DOHH2 (cell line): ENCODE results near the gene SUPT20H.

Experiments
- H3F3A ChIP-seq: fragments of 200-600 bp; sonication (generic), shearing (Covaris generic); 2 replicates; pipeline ENCODE4 v1.6.0; 2016; ENCODE audit warnings: antibody characterized with exemption, mild to moderate bottlenecking; ENCODE audit not compliant: control insufficient read depth, insufficient read depth
- H3K27ac ChIP-seq: fragments of 200-600 bp; sonication (generic); 2 replicates; pipeline ENCODE4 v1.5.1; 2014; ENCODE audit warnings: low read depth, mild to moderate bottlenecking, low read length, moderate library complexity
- H3K27me3 ChIP-seq: fragments of 200-600 bp; sonication (generic); 2 replicates; pipeline ENCODE4 v1.6.1; 2014; ENCODE audit warnings: mild to moderate bottlenecking, low read length, mixed read lengths; ENCODE audit not compliant: control insufficient read depth
- H3K36me3 ChIP-seq: fragments of 200-600 bp; sonication (generic); 2 replicates; pipeline ENCODE4 v1.6.1; 2014; ENCODE audit warnings: mild to moderate bottlenecking, low read length, moderate library complexity, mixed read lengths; ENCODE audit not compliant: control insufficient read depth
- H3K4me1 ChIP-seq: fragments of 200-600 bp; sonication (generic); 2 replicates; pipeline ENCODE4 v1.6.1; 2014; ENCODE audit warnings: mild to moderate bottlenecking, low read length, mixed read lengths; ENCODE audit not compliant: control insufficient read depth
- H3K4me2 ChIP-seq: fragments of 200-600 bp; sonication (generic); 2 replicates; pipeline ENCODE4 v1.6.0; 2014; ENCODE audit warnings: mild to moderate bottlenecking, low read length, moderate library complexity
- H3K4me3 ChIP-seq: fragments of 200-600 bp; sonication (generic); 2 replicates; pipeline ENCODE4 v1.5.1; 2014; ENCODE audit warnings: mild to moderate bottlenecking, low read length, mixed read lengths
- H3K79me2 ChIP-seq: fragments of 200-600 bp; sonication (generic); 2 replicates; pipeline ENCODE4 v1.6.1; 2014; ENCODE audit warnings: mild to moderate bottlenecking, low read length, mixed read lengths; ENCODE audit not compliant: control insufficient read depth
- H3K9me2 ChIP-seq: fragments of 200-600 bp; sonication (generic); replicated peaks from 2 replicates; pipeline ENCODE4 v1.6.1; 2014; ENCODE audit warnings: mild to moderate bottlenecking, low read length, mixed read lengths; ENCODE audit not compliant: control insufficient read depth
- H3K9me3 ChIP-seq: fragments of 200-600 bp; sonication (generic); 2 replicates; pipeline ENCODE4 v1.6.1; 2014; ENCODE audit warnings: antibody characterized with exemption, low read length, mixed read lengths; ENCODE audit not compliant: control insufficient read depth, insufficient read depth
- H4K20me1 ChIP-seq: fragments of 200-600 bp; sonication (generic); 2 replicates; pipeline ENCODE4 v1.6.0; 2014; ENCODE audit warnings: low read depth, mild to moderate bottlenecking, antibody characterized with exemption, low read length, moderate library complexity; ENCODE audit not compliant: control insufficient read depth, insufficient read depth
- EZH2phosphoT487 ChIP-seq: fragments of 200-600 bp; sonication (generic); IDR thresholded peaks from 2 replicates; pipeline ENCODE4 v1.6.1; 2017; ENCODE audit warnings: borderline replicate concordance, mild to moderate bottlenecking, antibody characterized with exemption, low read length, moderate library complexity, mixed read lengths
- TF ChIP-seq, protein P1 (sequence below): fragments of 200-600 bp; sonication (generic); IDR thresholded peaks from one replicate; pipeline ENCODE4 v1.5.1; 2014; ENCODE audit warnings: antibody characterized with exemption, mild to moderate bottlenecking, low read depth, low read length; ENCODE audit not compliant: poor library complexity, severe bottlenecking

SUPT20H gene

DNA sequence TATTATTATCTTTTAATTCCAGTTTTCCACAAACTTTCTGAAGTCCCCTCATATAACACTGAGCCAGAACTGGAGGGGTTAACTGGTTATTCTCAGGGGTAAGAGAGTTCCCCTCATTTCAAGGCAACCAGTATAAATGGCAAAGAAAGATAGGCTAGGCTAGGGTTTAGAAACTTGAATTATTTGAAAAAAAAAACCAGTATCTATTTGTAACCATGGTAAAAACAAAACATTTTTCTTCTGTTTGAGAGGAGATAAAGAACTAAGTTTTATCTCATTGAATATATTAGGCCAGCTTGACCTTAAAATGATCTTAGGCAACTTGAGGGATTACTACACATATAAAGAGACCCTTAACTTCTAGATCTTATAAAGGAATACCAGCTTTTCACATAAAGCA lies 19.6 kb downstream of the SUPT20H start:
- Histone ChIP-seq H3K27ac (no peak overlapping the region), H3K4me2 (no peak overlapping the region), H3K4me3 (no peak overlapping the region), H3K9me2 (no peaks in the 10 kb centered on the region), H3K4me1 (peaks cover 1% of the 10 kb centered on the region; the same call in 1 of the 2 replicates), H3F3A (no peaks in the 10 kb centered on the region), H3K27me3 (no peaks in the 10 kb centered on the region), H3K36me3 (peaks cover 89% of the 10 kb centered on the region), H3K9me3 (no peaks in the 10 kb centered on the region), H3K79me2 (no peaks in the 10 kb centered on the region), H4K20me1 (no peaks in the 10 kb centered on the region)
- TF ChIP-seq, protein P1, sequence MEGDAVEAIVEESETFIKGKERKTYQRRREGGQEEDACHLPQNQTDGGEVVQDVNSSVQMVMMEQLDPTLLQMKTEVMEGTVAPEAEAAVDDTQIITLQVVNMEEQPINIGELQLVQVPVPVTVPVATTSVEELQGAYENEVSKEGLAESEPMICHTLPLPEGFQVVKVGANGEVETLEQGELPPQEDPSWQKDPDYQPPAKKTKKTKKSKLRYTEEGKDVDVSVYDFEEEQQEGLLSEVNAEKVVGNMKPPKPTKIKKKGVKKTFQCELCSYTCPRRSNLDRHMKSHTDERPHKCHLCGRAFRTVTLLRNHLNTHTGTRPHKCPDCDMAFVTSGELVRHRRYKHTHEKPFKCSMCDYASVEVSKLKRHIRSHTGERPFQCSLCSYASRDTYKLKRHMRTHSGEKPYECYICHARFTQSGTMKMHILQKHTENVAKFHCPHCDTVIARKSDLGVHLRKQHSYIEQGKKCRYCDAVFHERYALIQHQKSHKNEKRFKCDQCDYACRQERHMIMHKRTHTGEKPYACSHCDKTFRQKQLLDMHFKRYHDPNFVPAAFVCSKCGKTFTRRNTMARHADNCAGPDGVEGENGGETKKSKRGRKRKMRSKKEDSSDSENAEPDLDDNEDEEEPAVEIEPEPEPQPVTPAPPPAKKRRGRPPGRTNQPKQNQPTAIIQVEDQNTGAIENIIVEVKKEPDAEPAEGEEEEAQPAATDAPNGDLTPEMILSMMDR = no peak
- TF ChIP-seq EZH2phosphoT487 = no peak

DNA sequence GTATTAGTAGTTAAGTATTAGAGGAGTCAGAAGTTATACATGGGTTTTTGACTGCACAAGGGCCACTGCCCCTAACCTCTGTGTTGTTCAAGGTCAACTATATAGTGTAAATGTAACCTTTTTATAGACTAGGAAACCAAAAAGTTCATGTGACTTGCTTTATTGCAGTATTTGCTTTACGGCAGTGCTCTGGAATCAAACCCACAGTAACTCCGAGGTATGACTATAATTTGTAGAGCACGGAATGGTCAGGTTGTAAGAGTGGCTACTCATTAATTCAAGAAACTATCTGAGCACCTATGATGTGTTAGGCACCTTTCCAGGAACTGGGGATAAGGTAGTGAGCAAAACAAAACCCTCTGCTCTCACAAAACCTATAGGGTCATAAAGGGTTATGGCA lies 22.2 kb downstream of the SUPT20H start:
- no peak overlapping the region for H3K27ac ChIP-seq
- no peaks in the 10 kb centered on the region for H3K79me2 ChIP-seq
- no peak overlapping the region for H3K4me2 ChIP-seq
- no peaks in the 10 kb centered on the region for H3K9me3 ChIP-seq
- H3K4me3 ChIP-seq = no peak overlapping the region
- no peaks in the 10 kb centered on the region for H4K20me1 ChIP-seq
- TF ChIP-seq EZH2phosphoT487 = no peak
- TF ChIP-seq, protein P1 = no peak
- no peaks in the 10 kb centered on the region for H3K9me2 ChIP-seq
- H3K27me3 ChIP-seq = no peaks in the 10 kb centered on the region
- H3K4me1 ChIP-seq = no peaks in the 10 kb centered on the region
- peaks cover 91% of the 10 kb centered on the region for H3K36me3 ChIP-seq
- H3F3A ChIP-seq = no peaks in the 10 kb centered on the region

DNA sequence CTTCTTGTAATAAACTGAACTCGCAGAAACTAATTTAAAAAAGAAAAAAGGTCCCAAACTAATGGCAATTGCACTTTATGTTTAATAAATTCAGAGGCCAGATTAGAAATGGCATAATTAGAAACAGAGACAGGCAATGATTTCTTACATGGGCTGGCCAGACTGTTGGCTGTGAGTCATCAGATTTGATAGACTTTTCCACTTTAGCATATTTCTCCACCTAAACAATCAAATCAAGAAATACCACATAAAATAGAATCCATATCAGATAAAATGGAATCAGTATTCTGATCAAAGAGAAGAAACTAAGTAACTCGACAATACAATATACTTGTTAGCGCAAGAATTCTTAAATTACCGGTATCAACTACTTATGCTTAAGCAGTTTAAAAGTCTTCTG lies 29.9 kb downstream of the SUPT20H start:
- H3K27me3 ChIP-seq = no peaks in the 10 kb centered on the region
- no peak for TF ChIP-seq EZH2phosphoT487
- TF ChIP-seq, protein P1 = no peak
- no peak overlapping the region for H3K27ac ChIP-seq
- peaks cover 78% of the 10 kb centered on the region for H3K36me3 ChIP-seq
- no peak overlapping the region for H3K4me3 ChIP-seq
- H3K4me1 ChIP-seq = no peaks in the 10 kb centered on the region
- no peaks in the 10 kb centered on the region for H3K9me3 ChIP-seq
- no peaks in the 10 kb centered on the region for H3K9me2 ChIP-seq
- no peak overlapping the region for H3K4me2 ChIP-seq
- no peaks in the 10 kb centered on the region for H3K79me2 ChIP-seq
- H4K20me1 ChIP-seq = no peaks in the 10 kb centered on the region
- no peaks in the 10 kb centered on the region for H3F3A ChIP-seq

DNA sequence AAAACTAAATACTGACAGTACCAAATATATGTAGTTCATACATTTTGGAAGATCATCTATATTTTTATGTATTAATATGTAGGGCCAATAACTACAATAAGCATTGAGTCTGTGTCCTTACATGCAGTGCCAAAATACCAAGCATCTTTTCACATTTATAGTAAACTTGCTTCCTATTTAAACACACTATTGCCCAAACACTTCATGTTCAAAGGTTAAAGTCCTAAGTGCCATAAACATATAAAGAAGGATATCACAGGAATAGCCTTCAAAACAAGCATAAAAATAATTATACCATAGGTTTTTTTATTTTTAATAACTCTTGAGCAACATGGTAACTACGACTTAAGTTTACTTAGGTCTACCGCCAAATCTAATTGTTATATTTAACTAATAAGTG lies 31.8 kb downstream of the SUPT20H start:
- no peak for TF ChIP-seq EZH2phosphoT487
- Histone ChIP-seq H3K4me3 (no peak overlapping the region), H3K36me3 (peaks cover 75% of the 10 kb centered on the region), H3K9me3 (no peaks in the 10 kb centered on the region), H3K27ac (no peak overlapping the region), H4K20me1 (no peaks in the 10 kb centered on the region), H3K9me2 (no peaks in the 10 kb centered on the region), H3K79me2 (no peaks in the 10 kb centered on the region), H3K4me2 (no peak overlapping the region), H3K4me1 (peaks cover 5% of the 10 kb centered on the region), H3K27me3 (no peaks in the 10 kb centered on the region), H3F3A (no peaks in the 10 kb centered on the region)
